ENCODE data around the gene RABIF. TPM values are rescaled to one million over a fixed set of nuclear protein-coding genes. Genes with fewer than 3 reads are reported as not detected.
A peak's percentile ranks its signal among the peaks of the same experiment; 100 is the strongest.

Gene RABIF
- polyA plus RNA-seq, 3 donors = 7.8 to 24.6 (median 22.8) TPM

DNA sequence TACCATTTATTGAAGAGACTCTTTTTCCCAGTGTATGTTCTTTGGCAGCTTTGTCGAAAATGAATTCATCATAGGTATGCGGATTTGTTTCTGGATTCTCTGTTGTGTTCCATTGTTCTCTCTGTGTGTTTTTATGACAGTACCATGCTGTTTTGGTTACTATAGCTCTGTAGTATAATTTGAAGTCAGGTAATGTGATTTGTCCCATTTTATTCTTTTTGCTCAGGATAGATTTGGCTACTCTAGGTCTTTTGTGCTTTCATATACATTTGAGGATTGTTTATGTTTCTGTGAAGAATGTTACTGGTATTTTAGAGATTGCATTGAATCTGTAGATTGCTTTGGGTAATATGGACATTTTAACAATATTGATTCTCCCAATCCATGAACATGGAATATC lies 43.5 kb upstream of the RABIF start:
- Mint-ChIP-seq H3K27me3 (ENCODE audit: low read depth in 3 of 3) (peaks cover 7 to 15% (median 8%) of the 10 kb centered on the region in 3 donors), H3K9me3 (peaks cover 0 to 6% (median 2%) of the 10 kb centered on the region in 7 donors)

DNA sequence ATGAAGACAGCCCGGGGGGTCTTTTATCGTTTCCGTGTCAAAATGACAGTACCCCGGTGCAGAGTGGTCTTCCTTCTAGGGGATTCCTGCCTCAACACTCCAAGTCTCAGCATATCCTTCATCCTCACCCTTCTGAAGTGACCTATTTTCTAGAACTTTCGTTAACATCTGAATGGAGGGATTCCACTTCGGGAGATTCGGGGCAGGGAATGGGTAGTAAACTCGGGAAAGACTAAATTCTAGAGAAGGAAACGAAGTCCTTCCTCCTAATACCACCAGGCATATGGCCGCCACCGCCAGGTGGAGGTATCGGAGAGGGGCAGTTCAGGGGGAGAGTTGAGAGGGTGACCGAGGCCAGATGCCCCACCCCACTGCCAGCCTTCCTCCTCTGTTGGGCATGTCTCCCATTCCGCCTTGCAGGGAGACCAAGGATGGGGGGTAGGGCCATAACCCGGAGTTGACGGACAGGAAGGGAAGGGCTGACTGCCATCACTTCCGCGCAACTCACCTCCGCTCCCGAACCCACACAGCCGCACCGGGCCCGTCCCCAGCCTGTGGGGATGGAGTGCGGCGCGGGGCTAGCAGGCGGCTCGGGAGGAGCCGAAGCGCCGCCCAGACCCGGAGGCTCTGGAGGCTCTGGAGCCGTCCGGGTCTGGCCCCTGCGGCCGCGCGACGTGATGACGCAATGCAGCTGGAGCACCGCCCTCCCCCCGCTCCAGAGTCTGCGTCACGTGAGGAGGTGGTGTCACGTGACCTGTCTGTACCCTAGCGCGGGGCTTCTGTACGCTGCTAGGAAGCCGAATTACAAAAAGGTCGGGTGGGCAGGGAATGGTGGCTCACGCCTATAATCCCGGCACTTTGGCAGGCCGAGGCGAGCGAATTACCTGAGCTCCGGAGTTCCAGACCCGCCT lies 37.9 kb upstream of the RABIF start, which contains the start of gene KLHL12:
TSS of gene KLHL12 (minus strand) at position 654 of the 911 bp plus-strand sequence. CDS start 2,072 bp downstream, outside the sequence.
- DNase-seq = peak; percentile 94 to 96 (median 96)
- Histone ChIP-seq H3K27ac (ENCODE audit: low read depth in 1 of 2, low read length in 2 of 2) (peak within 1 kb of the TSS; percentile 88 to 95), H2AFZ (ENCODE audit: insufficient read depth, low read depth, low read length, poor library complexity, severe bottlenecking) (peak within 1 kb of the TSS; percentile 90), H3K9me3 (replicated peaks in 1 of 2; ENCODE audit: control insufficient read depth in 1 of 2, insufficient read depth in 1 of 2, low read length in 2 of 2) (no peaks in the 10 kb centered on the region), H4K20me1 (ENCODE audit: insufficient read depth, low read length) (no peaks in the 10 kb centered on the region), H3K79me2 (ENCODE audit: insufficient read depth, low read length) (peaks cover 23% of the 10 kb centered on the region), H3K4me3 (replicated peaks in 1 of 3; ENCODE audit: low read depth in 2 of 3, low read length in 3 of 3) (peak within 1 kb of the TSS; percentile 83 to 95 (median 92)), H3K27me3 (ENCODE audit: control insufficient read depth in 2 of 2, insufficient read depth in 2 of 2, low read length in 2 of 2) (no peaks in the 10 kb centered on the region), H3K36me3 (replicated peaks in 1 of 2; ENCODE audit: control insufficient read depth in 1 of 2, insufficient read depth in 2 of 2, low read length in 2 of 2) (peaks cover 7 to 23% of the 10 kb centered on the region in 2 donors), H3K9ac (ENCODE audit: insufficient read depth, low read length, poor library complexity, severe bottlenecking) (peak within 1 kb of the TSS; percentile 93), H3K4me1 (ENCODE audit: control insufficient read depth in 1 of 2, insufficient read depth in 2 of 2, low read length in 2 of 2) (peaks cover 13 to 25% of the 10 kb centered on the region in 2 donors), H3K4me2 (replicated peaks; ENCODE audit: extremely low read depth, low read length, poor library complexity, severe bottlenecking) (peak within 1 kb of the TSS; percentile 77)
- Mint-ChIP-seq H3K4me3 (peak within 1 kb of the TSS; percentile 91 to 93), H3K36me3 (peaks cover 12 to 13% of the 10 kb centered on the region in 2 donors), H3K4me1 (peaks cover 25% of the 10 kb centered on the region), H3K9me3 (no peaks in the 10 kb centered on the region), H3K27me3 (ENCODE audit: low read depth in 3 of 3) (peaks cover 3 to 6% (median 5%) of the 10 kb centered on the region in 3 donors), H3K27ac (peak within 1 kb of the TSS; percentile 91 to 97 (median 94))
- 0% methylated on average over 34 of the region's 57 CpGs for WGBS (ENCODE audit: insufficient coverage)
- intact Hi-C loops (cut with micrococcal nuclease) = loop anchor here (1.0 to 5.0 kb wide), 5 partner anchors 30 to 80 kb away; partner anchors contain the start of genes CYB5R1 (in 1 of the 2), RABIF (in 1 of the 2) and TMEM183A (in 1 of the 2)
- TF ChIP-seq, protein P1, sequence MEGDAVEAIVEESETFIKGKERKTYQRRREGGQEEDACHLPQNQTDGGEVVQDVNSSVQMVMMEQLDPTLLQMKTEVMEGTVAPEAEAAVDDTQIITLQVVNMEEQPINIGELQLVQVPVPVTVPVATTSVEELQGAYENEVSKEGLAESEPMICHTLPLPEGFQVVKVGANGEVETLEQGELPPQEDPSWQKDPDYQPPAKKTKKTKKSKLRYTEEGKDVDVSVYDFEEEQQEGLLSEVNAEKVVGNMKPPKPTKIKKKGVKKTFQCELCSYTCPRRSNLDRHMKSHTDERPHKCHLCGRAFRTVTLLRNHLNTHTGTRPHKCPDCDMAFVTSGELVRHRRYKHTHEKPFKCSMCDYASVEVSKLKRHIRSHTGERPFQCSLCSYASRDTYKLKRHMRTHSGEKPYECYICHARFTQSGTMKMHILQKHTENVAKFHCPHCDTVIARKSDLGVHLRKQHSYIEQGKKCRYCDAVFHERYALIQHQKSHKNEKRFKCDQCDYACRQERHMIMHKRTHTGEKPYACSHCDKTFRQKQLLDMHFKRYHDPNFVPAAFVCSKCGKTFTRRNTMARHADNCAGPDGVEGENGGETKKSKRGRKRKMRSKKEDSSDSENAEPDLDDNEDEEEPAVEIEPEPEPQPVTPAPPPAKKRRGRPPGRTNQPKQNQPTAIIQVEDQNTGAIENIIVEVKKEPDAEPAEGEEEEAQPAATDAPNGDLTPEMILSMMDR (IDR thresholded peaks at IDR 0.05) = peak; percentile 62

More for the DNA sequence above, 43.5 kb upstream of the RABIF start:
- no peak for DNase-seq
- TF ChIP-seq, protein P1 (IDR thresholded peaks at IDR 0.05) = no peak
- Histone ChIP-seq H2AFZ (ENCODE audit: insufficient read depth, low read depth, low read length, poor library complexity, severe bottlenecking) (no peak overlapping the region), H3K27me3 (ENCODE audit: control insufficient read depth in 2 of 2, insufficient read depth in 2 of 2, low read length in 2 of 2) (no peaks in the 10 kb centered on the region), H3K4me2 (replicated peaks; ENCODE audit: extremely low read depth, low read length, poor library complexity, severe bottlenecking) (no peak overlapping the region), H3K36me3 (replicated peaks in 1 of 2; ENCODE audit: control insufficient read depth in 1 of 2, insufficient read depth in 2 of 2, low read length in 2 of 2) (no peaks in the 10 kb centered on the region), H3K9me3 (replicated peaks in 1 of 2; ENCODE audit: control insufficient read depth in 1 of 2, insufficient read depth in 1 of 2, low read length in 2 of 2) (no peaks in the 10 kb centered on the region), H4K20me1 (ENCODE audit: insufficient read depth, low read length) (no peaks in the 10 kb centered on the region), H3K27ac (ENCODE audit: low read depth in 1 of 2, low read length in 2 of 2) (no peak overlapping the region), H3K79me2 (ENCODE audit: insufficient read depth, low read length) (no peaks in the 10 kb centered on the region), H3K4me1 (ENCODE audit: control insufficient read depth in 1 of 2, insufficient read depth in 2 of 2, low read length in 2 of 2) (peaks cover 0 to 3% of the 10 kb centered on the region in 2 donors), H3K9ac (ENCODE audit: insufficient read depth, low read length, poor library complexity, severe bottlenecking) (no peak overlapping the region), H3K4me3 (replicated peaks in 1 of 3; ENCODE audit: low read depth in 2 of 3, low read length in 3 of 3) (no peak overlapping the region)
- Mint-ChIP-seq H3K4me3 (no peak overlapping the region), H3K4me1 (peaks cover 2% of the 10 kb centered on the region), H3K36me3 (no peaks in the 10 kb centered on the region), H3K27ac (no peak overlapping the region)
- WGBS (ENCODE audit: insufficient coverage) = 100% methylated on average over 2 of the region's 2 CpGs
- intact Hi-C loops (cut with micrococcal nuclease) = no loop called here
